Fibroblast of mammary gland (primary cell): Measurements from ENCODE around the gene ACP6.
"Not testable (repeated sequence)": the region's sequence is repeated elsewhere in the genome, so short reads cannot be mapped to it uniquely, and the experiment has no call there.

Experiments
- DNase-seq: peaks from one replicate; pipeline ENCODE4 v3.0.0-alpha.2; 2010; ENCODE audit warnings: low read depth
- H3K4me3 ChIP-seq: 2 replicates; pipeline ENCODE4 v1.5.1; 2011; ENCODE audit warnings: low read depth, mild to moderate bottlenecking, low read length, moderate library complexity; ENCODE audit not compliant: control insufficient read depth
- TF ChIP-seq, protein P1 (sequence below): conservative IDR thresholded peaks from 2 replicates; pipeline ENCODE4 v1.5.1; 2011; ENCODE audit warnings: low read depth, low read length, inconsistent platforms; ENCODE audit not compliant: control insufficient read depth, insufficient read depth

The ACP6 gene

GRCh38 chr1:147700042-147701006 is 30.0 kb upstream of the ACP6 start:
- TF ChIP-seq, protein P1, sequence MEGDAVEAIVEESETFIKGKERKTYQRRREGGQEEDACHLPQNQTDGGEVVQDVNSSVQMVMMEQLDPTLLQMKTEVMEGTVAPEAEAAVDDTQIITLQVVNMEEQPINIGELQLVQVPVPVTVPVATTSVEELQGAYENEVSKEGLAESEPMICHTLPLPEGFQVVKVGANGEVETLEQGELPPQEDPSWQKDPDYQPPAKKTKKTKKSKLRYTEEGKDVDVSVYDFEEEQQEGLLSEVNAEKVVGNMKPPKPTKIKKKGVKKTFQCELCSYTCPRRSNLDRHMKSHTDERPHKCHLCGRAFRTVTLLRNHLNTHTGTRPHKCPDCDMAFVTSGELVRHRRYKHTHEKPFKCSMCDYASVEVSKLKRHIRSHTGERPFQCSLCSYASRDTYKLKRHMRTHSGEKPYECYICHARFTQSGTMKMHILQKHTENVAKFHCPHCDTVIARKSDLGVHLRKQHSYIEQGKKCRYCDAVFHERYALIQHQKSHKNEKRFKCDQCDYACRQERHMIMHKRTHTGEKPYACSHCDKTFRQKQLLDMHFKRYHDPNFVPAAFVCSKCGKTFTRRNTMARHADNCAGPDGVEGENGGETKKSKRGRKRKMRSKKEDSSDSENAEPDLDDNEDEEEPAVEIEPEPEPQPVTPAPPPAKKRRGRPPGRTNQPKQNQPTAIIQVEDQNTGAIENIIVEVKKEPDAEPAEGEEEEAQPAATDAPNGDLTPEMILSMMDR = peak; percentile 91
- peak; percentile 64 for DNase-seq
- H3K4me3 ChIP-seq = no peak overlapping the region

DNA sequence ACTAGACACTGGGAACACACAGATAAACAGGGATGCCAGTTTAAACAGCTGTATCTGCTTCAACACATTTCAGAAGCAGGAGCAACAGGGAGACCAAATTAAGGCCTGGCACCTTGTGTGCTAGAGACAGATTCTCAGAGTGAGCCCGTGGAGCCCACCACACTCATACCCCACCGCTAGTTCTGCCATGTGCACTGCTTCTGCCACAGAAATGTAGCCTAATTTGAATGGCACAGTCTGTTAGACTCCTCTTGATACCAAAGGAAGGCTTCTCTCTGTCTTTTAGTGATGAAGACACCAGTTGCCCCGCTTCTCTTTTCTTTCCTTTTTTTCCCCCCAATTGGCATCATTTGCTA is 29.3 kb upstream of the ACP6 start:
- TF ChIP-seq, protein P1 = no peak
- no peak overlapping the region for H3K4me3 ChIP-seq
- no peak for DNase-seq

GRCh38 chr1:147683163-147683763 is 12.9 kb upstream of the ACP6 start:
- TF ChIP-seq, protein P1 = no peak
- no peak overlapping the region for H3K4me3 ChIP-seq

GRCh38 chr1:147680608-147681235 is 10.4 kb upstream of the ACP6 start:
- not testable (repeated sequence) for H3K4me3 ChIP-seq, DNase-seq

More at GRCh38 chr1:147683163-147683763, 12.9 kb upstream of the ACP6 start:
- DNase-seq = no peak

GRCh38 chr1:147677681-147678080 is 7.4 kb upstream of the ACP6 start:
- DNase-seq, H3K4me3 ChIP-seq: not testable (repeated sequence)

GRCh38 chr1:147676311-147677085 is 6.2 kb upstream of the ACP6 start:
- peak; percentile 71 for DNase-seq
- TF ChIP-seq, protein P1 = no peak
- H3K4me3 ChIP-seq = no peak overlapping the region

GRCh38 chr1:147673816-147674215 is 3.5 kb upstream of the ACP6 start:
- DNase-seq = no peak
- TF ChIP-seq, protein P1 = no peak
- H3K4me3 ChIP-seq = no peak overlapping the region
